GM23338 (cell line): ENCODE data around the gene GRID1. TPM values are rescaled to one million over a fixed set of nuclear protein-coding genes. Genes with fewer than 3 reads are reported as not detected.

Experiments used
- ATAC-seq: fragments of 200-7000 bp; cut with Tn5 transposase; 3 replicates; pipeline ENCODE4 v1.9.1; 2020
- DNase-seq: peaks from one replicate; pipeline ENCODE4 v3.0.0-alpha.2; 2015; ENCODE audit warnings: low spot score
- H2AFZ ChIP-seq: fragments of 200-600 bp; sonication (generic); 2 replicates; pipeline ENCODE4 v1.8.0; 2016; ENCODE audit warnings: antibody characterized with exemption, mild to moderate bottlenecking, moderate library complexity
- H3F3A ChIP-seq: fragments of 200-600 bp; sonication (generic); replicated peaks from 2 replicates; pipeline ENCODE4 v1.8.0; 2017; ENCODE audit warnings: antibody characterized with exemption, mixed run types, low read depth
- H3K27ac ChIP-seq: fragments of 200-600 bp; sonication (generic); 2 replicates; pipeline ENCODE4 v1.6.1; 2016; ENCODE audit warnings: low read depth
- H3K27me3 ChIP-seq: fragments of 200-600 bp; sonication (generic); 2 replicates; pipeline ENCODE4 v1.8.0; 2016; ENCODE audit warnings: mild to moderate bottlenecking, mixed run types, moderate library complexity; ENCODE audit not compliant: insufficient read depth
- H3K36me3 ChIP-seq: fragments of 200-600 bp; sonication (generic); 2 replicates; pipeline ENCODE4 v1.8.0; 2016; ENCODE audit warnings: mild to moderate bottlenecking; ENCODE audit not compliant: insufficient read depth
- H3K4me1 ChIP-seq: fragments of 200-600 bp; sonication (generic); 2 replicates; pipeline ENCODE4 v1.8.0; 2016; ENCODE audit warnings: mild to moderate bottlenecking, moderate library complexity; ENCODE audit not compliant: insufficient read depth
- H3K4me2 ChIP-seq: fragments of 200-600 bp; sonication (generic); 2 replicates; pipeline ENCODE4 v1.7.1; 2017; ENCODE audit warnings: mixed run types
- H3K4me3 ChIP-seq: fragments of 200-600 bp; sonication (generic); 2 replicates; pipeline ENCODE4 v1.6.1; 2016; ENCODE audit warnings: mixed run types
- H3K79me2 ChIP-seq: fragments of 200-600 bp; sonication (generic); replicated peaks from 2 replicates; pipeline ENCODE4 v1.8.0; 2017; ENCODE audit warnings: mild to moderate bottlenecking; ENCODE audit not compliant: insufficient read depth
- H3K9me2 ChIP-seq: fragments of 200-600 bp; sonication (generic); 2 replicates; pipeline ENCODE4 v1.8.0; 2017; ENCODE audit not compliant: insufficient read depth
- H4K20me1 ChIP-seq: fragments of 200-600 bp; sonication (generic); replicated peaks from 2 replicates; pipeline ENCODE4 v1.8.0; 2017; ENCODE audit warnings: mild to moderate bottlenecking; ENCODE audit not compliant: insufficient read depth
- H3K27ac Mint-ChIP-seq: 2 replicates; pipeline ENCODE4 v1.8.0; 2020; ENCODE audit warnings: inconsistent platforms, mild to moderate bottlenecking, moderate library complexity, mixed read lengths
- H3K27me3 Mint-ChIP-seq: 3 replicates; pipeline ENCODE4 v1.8.0; 2022; ENCODE audit warnings: low read depth, mild to moderate bottlenecking, moderate library complexity, mixed read lengths, inconsistent platforms; ENCODE audit not compliant: insufficient read depth, poor library complexity
- H3K36me3 Mint-ChIP-seq: 3 replicates; pipeline ENCODE4 v1.8.0; 2021; ENCODE audit warnings: low read depth, mild to moderate bottlenecking, inconsistent platforms, moderate library complexity, mixed read lengths
- H3K4me1 Mint-ChIP-seq: 3 replicates; pipeline ENCODE4 v1.8.0; 2020; ENCODE audit warnings: mild to moderate bottlenecking, inconsistent platforms, mixed read lengths
- H3K4me3 Mint-ChIP-seq: 3 replicates; pipeline ENCODE4 v1.8.0; 2021; ENCODE audit warnings: moderate library complexity, mild to moderate bottlenecking, inconsistent platforms, mixed read lengths
- H3K9me3 Mint-ChIP-seq: 3 replicates; pipeline ENCODE4 v1.8.0; 2020; ENCODE audit warnings: moderate library complexity, mild to moderate bottlenecking, inconsistent platforms, mixed read lengths
- CREB1 ChIP-seq: fragments of 250-450 bp; sonication (Bioruptor Pico); IDR thresholded peaks from 2 replicates; pipeline ENCODE4 v1.5.0; 2020; ENCODE audit warnings: low read depth, mild to moderate bottlenecking, moderate library complexity
- CTCF ChIP-seq, 2 experiments: fragments of 200-600 bp in 1 of 2; sonication (generic) in 1 of 2; conservative IDR thresholded peaks; 2 replicates each; pipeline versions ENCODE4 v1.5.1 to v1.6.1; 2016 to 2017; ENCODE audit warnings: antibody characterized with exemption in 2 of 2, low read depth in 2 of 2, mild to moderate bottlenecking in 2 of 2, moderate library complexity in 1 of 2
- ETS1 ChIP-seq: IDR thresholded peaks from 2 replicates; pipeline ENCODE4 v1.6.1; 2016; ENCODE audit warnings: antibody characterized with exemption
- EZH2 ChIP-seq: fragments of 200-600 bp; sonication (generic); IDR thresholded peaks from one replicate; pipeline ENCODE4 v1.8.0; 2017; ENCODE audit warnings: antibody characterized with exemption, mild to moderate bottlenecking, low read depth; ENCODE audit not compliant: unreplicated experiment
- EZH2phosphoT487 ChIP-seq: fragments of 200-600 bp; sonication (generic); IDR thresholded peaks from one replicate; pipeline ENCODE4 v1.8.1; 2018; ENCODE audit warnings: antibody characterized with exemption; ENCODE audit not compliant: unreplicated experiment
- JUNB ChIP-seq: IDR thresholded peaks from one replicate; pipeline ENCODE4 v1.6.1; 2016; ENCODE audit warnings: antibody characterized with exemption; ENCODE audit not compliant: unreplicated experiment
- NANOG ChIP-seq: IDR thresholded peaks from 2 replicates; pipeline ENCODE4 v1.6.1; 2016; ENCODE audit warnings: antibody characterized with exemption, borderline replicate concordance
- POLR2AphosphoS5 ChIP-seq: IDR thresholded peaks from 2 replicates; pipeline ENCODE4 v1.6.1; 2016; ENCODE audit warnings: antibody characterized with exemption, low read depth
- REST ChIP-seq: IDR thresholded peaks from one replicate; pipeline ENCODE4 v1.6.1; 2018; ENCODE audit warnings: antibody characterized with exemption; ENCODE audit not compliant: unreplicated experiment
- STAT1 ChIP-seq: IDR thresholded peaks from one replicate; pipeline ENCODE4 v1.6.1; 2016; ENCODE audit warnings: antibody characterized with exemption; ENCODE audit not compliant: unreplicated experiment
- ZNF114 ChIP-seq: fragments of 250-450 bp; sonication (Bioruptor Pico); IDR thresholded peaks from 2 replicates; pipeline ENCODE4 v1.5.0; 2020; ENCODE audit warnings: mild to moderate bottlenecking, moderate library complexity
- ZNF331 ChIP-seq: fragments of 250-450 bp; sonication (Bioruptor Pico); IDR thresholded peaks from 2 replicates; pipeline ENCODE4 v1.5.0; 2020; ENCODE audit warnings: low read depth, mild to moderate bottlenecking, moderate library complexity
- ZNF462 ChIP-seq: fragments of 250-450 bp; sonication (Bioruptor Pico); IDR thresholded peaks from 2 replicates; pipeline ENCODE4 v1.5.0; 2020; ENCODE audit warnings: mild to moderate bottlenecking, moderate library complexity
- polyA plus RNA-seq: library from polyadenylated mRNA; unstranded; fragments of >200 nt; fragmentation: Nextera tagmentation; extraction: Ambion mirVana; gene quantifications from 2 replicates; pipeline ENCODE4 v1.2.1, GENCODE V29; 2016
- total RNA-seq: library from RNA; depleted of rRNA; stranded (reverse); fragments of >200 nt; shearing (Covaris generic); gene quantifications from 2 replicates; pipeline ENCODE4 v1.2.3, GENCODE V29; 2014

The GRID1 gene
- total and polyA plus RNA-seq, 2 experiments from 2014 or later: 0.14 to 0.15 TPM

DNA sequence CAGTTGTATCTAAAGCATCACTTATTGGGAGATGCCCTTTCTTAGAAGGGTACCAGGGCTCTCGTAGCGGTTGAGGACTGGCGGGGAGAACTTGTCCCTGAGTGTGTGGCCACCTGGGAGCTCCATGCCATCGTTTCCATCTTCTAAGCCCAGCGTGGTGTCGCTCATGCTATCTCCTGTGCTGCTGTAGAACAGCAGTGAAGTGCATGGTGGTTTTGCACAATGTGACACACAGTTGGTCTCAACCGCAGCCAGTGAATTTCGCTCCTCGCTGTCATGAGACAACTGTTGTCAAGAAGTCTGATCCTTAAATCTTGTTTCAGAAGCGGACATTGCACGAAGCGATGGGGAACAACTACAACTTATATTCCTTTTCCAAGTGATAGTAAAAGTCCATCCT lies 283.4 kb downstream of the GRID1 start:
- Histone ChIP-seq H3K4me3 (no peak overlapping the region), H3K9me2 (no peaks in the 10 kb centered on the region), H3K4me1 (no peaks in the 10 kb centered on the region), H3K79me2 (no peaks in the 10 kb centered on the region), H3K36me3 (no peaks in the 10 kb centered on the region), H3K27ac (no peak overlapping the region), H3K4me2 (no peak overlapping the region), H3F3A (no peaks in the 10 kb centered on the region), H3K27me3 (no peaks in the 10 kb centered on the region), H4K20me1 (no peaks in the 10 kb centered on the region), H2AFZ (no peak overlapping the region)
- Mint-ChIP-seq H3K27ac (no peak overlapping the region), H3K4me3 (no peak overlapping the region), H3K4me1 (peaks cover 8% of the 10 kb centered on the region; the same call in 2 of the 3 replicates), H3K36me3 (peaks cover 3% of the 10 kb centered on the region; the same call in 1 of the 3 replicates), H3K9me3 (peaks cover 63% of the 10 kb centered on the region), H3K27me3 (peaks cover 7% of the 10 kb centered on the region)
- TF ChIP-seq ZNF462 (CRISPR knock-in tag) (no peak), EZH2phosphoT487 (no peak), STAT1 (no peak), JUNB (no peak), REST (no peak), CTCF (conservative IDR thresholded peaks at IDR 0.05; ENCODE audit: low read depth in 2 of 2) (no peak), ZNF114 (no peak), NANOG (no peak), CREB1 (no peak), POLR2AphosphoS5 (no peak), ETS1 (no peak), EZH2 (no peak), ZNF331 (CRISPR knock-in tag) (no peak)
- DNase-seq (no peak), ATAC-seq (no peak)
